HepG2 (cell line): Measurements from ENCODE around the gene MPC1. TPM values are rescaled to one million over a fixed set of nuclear protein-coding genes. Genes with fewer than 3 reads are reported as not detected.

Source experiments
- ATAC-seq: fragments of 200-7000 bp; cut with Tn5 transposase; 3 replicates; pipeline ENCODE4 v1.9.1; 2020; ENCODE audit warnings: mild to moderate bottlenecking, moderate library complexity
- BruUV-seq: library from RNA; stranded (reverse); fragments of 400-500 nt; replicated peaks from 2 replicates; lab custom pipeline; 2021; lab: Mats Ljungman, UMichigan
- CTCF ChIA-PET: fragments of 300-600 bp; formaldehyde crosslinking; extraction: SDS; loops from one replicate; lab custom pipeline; 2021; ENCODE audit warnings: low total read pairs, inconsistent platforms, low intra/inter-chr PET ratio; lab: Yijun Ruan, JAX
- POLR2A ChIA-PET: fragments of 350-600 bp; sonication (Branson Sonifier 250); formaldehyde crosslinking; loops from one replicate; lab custom pipeline; 2020; ENCODE audit warnings: antibody characterized with exemption, inconsistent platforms; lab: Yijun Ruan, JAX
- DNase-seq: peaks from one replicate; pipeline ENCODE4 v3.0.0-alpha.2; 2015; ENCODE audit warnings: low spot score
- FAIRE-seq: peaks from 3 replicates; lab custom pipeline; 2011; peaks lifted over from hg19 to GRCh38; lab: Jason Lieb, UNC
- H2AFZ ChIP-seq: one replicate; pipeline ENCODE4 v1.6.1; 2011; ENCODE audit warnings: low read length, inconsistent platforms
- H3K27ac ChIP-seq: fragments of 300-600 bp; 3 replicates; pipeline ENCODE4 v1.8.0; 2011; ENCODE audit warnings: mixed run types, mild to moderate bottlenecking, mixed read lengths, low read length, inconsistent platforms; ENCODE audit not compliant: insufficient read depth; ENCODE audit errors: extremely low read length
- H3K27me3 ChIP-seq, 2 experiments: fragments of 200-600 bp in 1 of 2; 2 replicates in 1 of 2; 3 replicates in 1 of 2; pipeline versions ENCODE4 v1.6.0 to v1.8.0; 2011; ENCODE audit warnings: low read length in 2 of 2, mild to moderate bottlenecking in 2 of 2, moderate library complexity in 2 of 2, inconsistent platforms in 1 of 2; ENCODE audit not compliant: insufficient read depth in 2 of 2, control insufficient read depth in 1 of 2
- H3K36me3 ChIP-seq, 2 experiments: fragments of 200-600 bp in 1 of 2; replicated peaks in 1 of 2; 2 replicates in 1 of 2; 3 replicates in 1 of 2; pipeline versions ENCODE4 v1.5.1 to v1.8.0; 2011; ENCODE audit warnings: low read length in 2 of 2, inconsistent platforms in 1 of 2; ENCODE audit not compliant: insufficient read depth in 2 of 2, control insufficient read depth in 1 of 2
- H3K4me1 ChIP-seq: 2 replicates; pipeline ENCODE4 v1.5.1; 2012; ENCODE audit warnings: low read length, inconsistent platforms; ENCODE audit not compliant: insufficient read depth
- H3K4me2 ChIP-seq: 2 replicates; pipeline ENCODE4 v1.6.0; 2011; ENCODE audit warnings: low read depth, low read length, inconsistent platforms
- H3K4me3 ChIP-seq, 3 experiments: fragments of 200-600 bp in 1 of 3; sonication (generic), shearing (Covaris generic) in 1 of 3; replicated peaks in 1 of 3; 2 replicates each; pipeline ENCODE4 v1.5.1; 2011 to 2016; ENCODE audit warnings: low read length in 3 of 3, inconsistent platforms in 2 of 3, low read depth in 2 of 3, mild to moderate bottlenecking in 2 of 3, control low read depth in 1 of 3, mixed read lengths in 1 of 3; ENCODE audit not compliant: insufficient read depth in 1 of 3
- H3K79me2 ChIP-seq: one replicate; pipeline ENCODE4 v1.6.1; 2011; ENCODE audit warnings: low read length, inconsistent platforms; ENCODE audit not compliant: insufficient read depth
- H3K9ac ChIP-seq: 2 replicates; pipeline ENCODE4 v1.6.0; 2011; ENCODE audit warnings: mild to moderate bottlenecking, low read depth, low read length, inconsistent platforms; ENCODE audit not compliant: insufficient read depth
- H3K9me3 ChIP-seq: 2 replicates; pipeline ENCODE4 v1.5.1; 2012; ENCODE audit warnings: mild to moderate bottlenecking, low read length
- H4K20me1 ChIP-seq: 2 replicates; pipeline ENCODE4 v1.6.0; 2011; ENCODE audit warnings: inconsistent platforms, mild to moderate bottlenecking, low read length, moderate library complexity; ENCODE audit not compliant: insufficient read depth
- ERF ChIP-seq: IDR thresholded peaks from 2 replicates; pipeline ENCODE4 v1.6.1; 2018; ENCODE audit warnings: missing biosample characterization, missing genetic modification reagents
- FOXA3 ChIP-seq: IDR thresholded peaks from 2 replicates; pipeline ENCODE4 v1.6.1; 2016; ENCODE audit warnings: missing genetic modification reagents, missing compliant biosample characterization
- KLF9 ChIP-seq: IDR thresholded peaks from 2 replicates; pipeline ENCODE4 v1.6.1; 2016; ENCODE audit warnings: low read depth
- KMT2B ChIP-seq: IDR thresholded peaks from 2 replicates; pipeline ENCODE4 v1.6.1; 2016; ENCODE audit warnings: missing genetic modification reagents, missing compliant biosample characterization
- MIER2 ChIP-seq: IDR thresholded peaks from 2 replicates; pipeline ENCODE4 v1.6.1; 2016; ENCODE audit warnings: missing biosample characterization, missing genetic modification reagents
- MLLT10 ChIP-seq: sonication (generic); formaldehyde crosslinking; IDR thresholded peaks from 2 replicates; pipeline ENCODE4 v1.4.0; 2020; ENCODE audit warnings: missing genetic modification reagents
- PAX8 ChIP-seq: sonication (generic); formaldehyde crosslinking; IDR thresholded peaks from 2 replicates; pipeline ENCODE4 v1.8.0; 2022; ENCODE audit warnings: mild to moderate bottlenecking, missing genetic modification reagents, borderline replicate concordance
- TFDP1 ChIP-seq: IDR thresholded peaks from 2 replicates; pipeline ENCODE4 v1.6.1; 2016; ENCODE audit warnings: missing compliant biosample characterization, missing genetic modification reagents, borderline replicate concordance
- ZBTB34 ChIP-seq: sonication (generic); formaldehyde crosslinking; IDR thresholded peaks from 2 replicates; pipeline ENCODE4 v1.8.0; 2022; ENCODE audit warnings: mild to moderate bottlenecking, missing genetic modification reagents
- ZKSCAN5 ChIP-seq: sonication (generic); formaldehyde crosslinking; IDR thresholded peaks from 2 replicates; pipeline ENCODE4 v1.5.1; 2020; ENCODE audit warnings: mild to moderate bottlenecking, missing genetic modification reagents
- ZNF792 ChIP-seq: IDR thresholded peaks from 2 replicates; pipeline ENCODE4 v1.6.1; 2016
- in situ Hi-C: cut with HindIII; loops from 2 replicates; pipeline ENCODE4 v1.10.0; 2017; ENCODE audit warnings: low pct_unique_long_range_greater_than_20kb; ENCODE audit not compliant: extremely low pct_ligation_motif_present
- intact Hi-C: fragments of 100-400 bp; cut with micrococcal nuclease; formaldehyde crosslinking; loops from one replicate; pipeline ENCODE4 v1.10.0; 2022; ENCODE audit not compliant: unreplicated experiment
- polyA plus RNA-seq, 8 experiments: library from polyadenylated mRNA; depleted of rRNA in 3 of 8; stranded (reverse) in 7 of 8; unstranded in 1 of 8; fragments of >200 nt; fragmentation: Illumina TruSeq in 4 of 8; extraction: Trizol in 4 of 8; gene quantifications; 2 replicates each; pipeline versions ENCODE4 v1.2.1 to v1.2.3, GENCODE V29; 2011 to 2016; ENCODE audit warnings: low read depth in 4 of 8, missing spikeins in 1 of 8, mixed read lengths in 1 of 8; ENCODE audit not compliant: insufficient read depth in 1 of 8
- total RNA-seq, 5 experiments: library from RNA; depleted of rRNA; stranded (reverse); fragments of >200 nt; fragmentation: Illumina TruSeq; extraction: Trizol; gene quantifications; 2 replicates each; pipeline ENCODE4 v1.2.3, GENCODE V29; 2016; ENCODE audit warnings: low read depth in 1 of 5

Gene MPC1
- total and polyA plus RNA-seq, 2 of the 13 experiments (the other 11 are each of a cell fraction or from before 2014, with no cell fraction given), result 189 to 214 TPM

- no peaks in the 10 kb centered on the region for H3K79me2 ChIP-seq
- ChIA-PET POLR2A (no interaction called here), CTCF (no interaction called here)
- no peak overlapping the region for H3K9ac ChIP-seq
- H3K36me3 ChIP-seq, result no peaks in the 10 kb centered on the region
- H3K27ac ChIP-seq, result no peak overlapping the region
- no peak for FAIRE-seq
- no TSS peak for BruUV-seq
- in situ Hi-C loops (no loop called here), intact Hi-C loops (no loop called here)
- H4K20me1 ChIP-seq, result no peaks in the 10 kb centered on the region
- H3K9me3 ChIP-seq, result peaks cover 12% of the 10 kb centered on the region; the same call in 1 of the 2 replicates
- no peak overlapping the region for H3K4me3 ChIP-seq
- TF ChIP-seq PAX8 (CRISPR knock-in tag), result no peak
- no peak for TF ChIP-seq KMT2B (CRISPR knock-in tag)
- no peak for TF ChIP-seq MLLT10 (CRISPR knock-in tag)
- no peak for TF ChIP-seq MIER2 (CRISPR knock-in tag)
- TF ChIP-seq FOXA3 (CRISPR knock-in tag), result no peak
- no peak for TF ChIP-seq ZNF792 (CRISPR knock-in tag)
- TF ChIP-seq KLF9 (CRISPR knock-in tag), result no peak
- TF ChIP-seq ZBTB34 (CRISPR knock-in tag), result no peak
- no peak for TF ChIP-seq ZKSCAN5 (CRISPR knock-in tag)
- TF ChIP-seq TFDP1, result no peak
- no peak for TF ChIP-seq ERF (CRISPR knock-in tag)
- DNase-seq, result no peak
- no peak overlapping the region for H2AFZ ChIP-seq
- H3K4me2 ChIP-seq, result no peak overlapping the region
- H3K27me3 ChIP-seq, result no peaks in the 10 kb centered on the region
- ATAC-seq, result no peak
- H3K4me1 ChIP-seq, result peaks cover 60% of the 10 kb centered on the region
Measured at GRCh38 chr6:166352923-166353322, 29.8 kb downstream of the MPC1 start.
